HCT116 (cell line): ENCODE data around the gene PRELID1. TPM values are rescaled to one million over a fixed set of nuclear protein-coding genes. Genes with fewer than 3 reads are reported as not detected.

Experiments used
- ATAC-seq: fragments of 200-7000 bp; cut with Tn5 transposase; 2 replicates; pipeline ENCODE4 v1.9.1; 2020; ENCODE audit warnings: mild to moderate bottlenecking, moderate library complexity
- BruUV-seq: library from RNA; stranded (reverse); fragments of 400-500 nt; replicated peaks from 2 replicates; lab custom pipeline; 2021; lab: Mats Ljungman, UMichigan
- CTCF ChIA-PET: fragments of 300-600 bp; sonication (Branson Sonifier 250); formaldehyde crosslinking; loops from one replicate; lab custom pipeline; 2021; ENCODE audit warnings: antibody characterized with exemption; lab: Charles Lee
- POLR2A ChIA-PET: fragments of 300-600, 350-600 bp; sonication (Branson Sonifier 250); formaldehyde crosslinking; loops from one replicate; lab custom pipeline; 2021; ENCODE audit warnings: antibody characterized with exemption; lab: Charles Lee
- RAD21 ChIA-PET, 2 experiments: fragments of 300-600 bp; sonication (Branson Sonifier 250); formaldehyde crosslinking; loops; one replicate each; lab custom pipeline; 2023; ENCODE audit warnings: low total read pairs in 2 of 2; ENCODE audit not compliant: uncharacterized antibody in 2 of 2, unreplicated experiment in 2 of 2, low non-redundant PET in 1 of 2; lab: Charles Lee
- DNase-seq: peaks from one replicate; pipeline ENCODE4 v3.0.0-alpha.2; 2010; ENCODE audit warnings: low read depth, low spot score
- H2AFZ ChIP-seq: fragments of 200-600 bp; shearing (Covaris generic), sonication (generic); 2 replicates; pipeline ENCODE4 v1.6.1; 2017; ENCODE audit warnings: low read depth, mixed run types, mixed read lengths, antibody characterized with exemption, low read length; ENCODE audit not compliant: poor library complexity, severe bottlenecking
- H3K27ac ChIP-seq: 2 replicates; pipeline ENCODE4 v1.5.1; 2012; ENCODE audit warnings: low read depth, low read length
- H3K27me3 ChIP-seq: fragments of 200-600 bp; sonication (generic); 2 replicates; pipeline ENCODE4 v1.6.1; 2016; ENCODE audit warnings: mixed run types, low read length, mixed read lengths; ENCODE audit not compliant: insufficient read depth
- H3K36me3 ChIP-seq, 2 experiments: fragments of 200-500 bp in 1 of 2; fragments of 200-600 bp in 1 of 2; sonication (Bioruptor generic) in 1 of 2; sonication (generic) in 1 of 2; 2 replicates each; pipeline versions ENCODE4 v1.5.1 to v1.6.1; 2014 to 2016; ENCODE audit warnings: low read length in 2 of 2, inconsistent platforms in 1 of 2, mixed read lengths in 1 of 2, mixed run types in 1 of 2; ENCODE audit not compliant: insufficient read depth in 2 of 2, control insufficient read depth in 1 of 2
- H3K4me1 ChIP-seq, 2 experiments: fragments of 200-600 bp in 1 of 2; sonication (generic) in 1 of 2; 2 replicates each; pipeline versions ENCODE4 v1.5.1 to v1.6.1; 2012 to 2017; ENCODE audit warnings: low read length in 2 of 2, inconsistent platforms in 1 of 2, mild to moderate bottlenecking in 1 of 2, mixed read lengths in 1 of 2, mixed run types in 1 of 2, moderate library complexity in 1 of 2; ENCODE audit not compliant: insufficient read depth in 2 of 2, control insufficient read depth in 1 of 2
- H3K4me2 ChIP-seq: fragments of 200-600 bp; sonication (generic); 2 replicates; pipeline ENCODE4 v1.6.1; 2017; ENCODE audit warnings: mixed run types, low read length, mixed read lengths
- H3K4me3 ChIP-seq, 2 experiments: fragments of 200-600 bp in 1 of 2; sonication (generic) in 1 of 2; replicated peaks in 1 of 2; 2 replicates each; pipeline ENCODE4 v1.5.1; 2011 to 2016; ENCODE audit warnings: low read length in 2 of 2, control low read depth in 1 of 2, low read depth in 1 of 2, mild to moderate bottlenecking in 1 of 2, mixed read lengths in 1 of 2, mixed run types in 1 of 2
- H3K79me2 ChIP-seq: fragments of 200-600 bp; sonication (generic); 2 replicates; pipeline ENCODE4 v1.6.1; 2017; ENCODE audit warnings: mild to moderate bottlenecking, mixed run types, low read length, moderate library complexity, mixed read lengths; ENCODE audit not compliant: insufficient read depth
- H3K9ac ChIP-seq: fragments of 200-600 bp; sonication (generic); 2 replicates; pipeline ENCODE4 v1.6.1; 2016; ENCODE audit warnings: low read length, mixed read lengths
- H3K9me2 ChIP-seq: fragments of 200-600 bp; sonication (generic), shearing (Covaris generic); 2 replicates; pipeline ENCODE4 v1.6.1; 2017; ENCODE audit warnings: mixed run types, mild to moderate bottlenecking, moderate library complexity; ENCODE audit not compliant: insufficient read depth
- H3K9me3 ChIP-seq, 2 experiments: fragments of 200-500 bp in 1 of 2; fragments of 200-600 bp in 1 of 2; sonication (Bioruptor generic) in 1 of 2; sonication (generic) in 1 of 2; 2 replicates each; pipeline ENCODE4 v1.6.1; 2014 to 2017; ENCODE audit warnings: low read length in 2 of 2, mixed read lengths in 2 of 2, inconsistent platforms in 1 of 2, low read depth in 1 of 2, mild to moderate bottlenecking in 1 of 2, mixed run types in 1 of 2, moderate library complexity in 1 of 2; ENCODE audit not compliant: control insufficient read depth in 1 of 2, insufficient read depth in 1 of 2
- H4K20me1 ChIP-seq: fragments of 200-600 bp; sonication (generic), shearing (Covaris generic); 2 replicates; pipeline ENCODE4 v1.6.1; 2017; ENCODE audit warnings: mixed run types, mild to moderate bottlenecking, moderate library complexity; ENCODE audit not compliant: insufficient read depth
- ELF1 ChIP-seq: IDR thresholded peaks from 2 replicates; pipeline ENCODE4 v1.6.1; 2012; ENCODE audit warnings: low read depth, borderline replicate concordance
- EZH2 ChIP-seq: fragments of 200-600 bp; sonication (generic); IDR thresholded peaks from 2 replicates; pipeline ENCODE4 v1.6.1; 2017; ENCODE audit warnings: antibody characterized with exemption, mixed run types
- FOSL1 ChIP-seq: IDR thresholded peaks from 2 replicates; pipeline ENCODE4 v1.6.1; 2012; ENCODE audit warnings: low read depth
- POLR2A ChIP-seq: IDR thresholded peaks from 2 replicates; pipeline ENCODE4 v1.7.0; 2011; ENCODE audit warnings: borderline replicate concordance; ENCODE audit not compliant: insufficient read depth, insufficient read length; ENCODE audit errors: extremely low read depth
- SIN3A ChIP-seq: IDR thresholded peaks from 2 replicates; pipeline ENCODE4 v1.6.1; 2012; ENCODE audit warnings: low read depth
- SRF ChIP-seq: IDR thresholded peaks from 2 replicates; pipeline ENCODE4 v1.6.1; 2012; ENCODE audit warnings: low read depth
- YY1 ChIP-seq: IDR thresholded peaks from 2 replicates; pipeline ENCODE4 v1.6.1; 2011; ENCODE audit warnings: low read length, low read depth, moderate library complexity, mild to moderate bottlenecking; ENCODE audit not compliant: insufficient replicate concordance; ENCODE audit errors: extremely low read depth
- intact Hi-C: fragments of 100-400 bp; cut with micrococcal nuclease; formaldehyde crosslinking; loops from 2 replicates; pipeline ENCODE4 v1.10.0; 2022
- total RNA-seq: library from RNA; stranded (reverse); gene quantifications from one replicate; pipeline ENCODE4 v1.2.1, GENCODE V29; 2021; ENCODE audit not compliant: unreplicated experiment
- TF ChIP-seq, protein P1 (sequence below), 3 experiments: fragments of 200-600 bp in 1 of 3; sonication (generic) in 1 of 3; IDR thresholded peaks in 2 of 3; conservative IDR thresholded peaks in 1 of 3; 2 replicates each; pipeline ENCODE4 v1.5.1; 2012 to 2017; ENCODE audit warnings: low read depth in 2 of 3, low read length in 2 of 3, antibody characterized with exemption in 1 of 3, borderline replicate concordance in 1 of 3, control low read depth in 1 of 3, mild to moderate bottlenecking in 1 of 3, mixed read lengths in 1 of 3, mixed run types in 1 of 3, moderate library complexity in 1 of 3; ENCODE audit not compliant: insufficient read depth in 1 of 3
- TF ChIP-seq, protein P2 (sequence below): IDR thresholded peaks from 2 replicates; pipeline ENCODE4 v1.6.1; 2012
- TF ChIP-seq, protein P3 (sequence below): IDR thresholded peaks from 2 replicates; pipeline ENCODE4 v1.6.1; 2011; ENCODE audit warnings: mild to moderate bottlenecking, low read length, moderate library complexity; ENCODE audit not compliant: insufficient replicate concordance; ENCODE audit errors: extremely low read depth
- TF ChIP-seq, protein P4 (sequence below): IDR thresholded peaks from 2 replicates; pipeline ENCODE4 v1.6.1; 2012; ENCODE audit warnings: low read depth

The PRELID1 gene
- total RNA-seq, 1 experiment from 2014 or later: 223 TPM

DNA sequence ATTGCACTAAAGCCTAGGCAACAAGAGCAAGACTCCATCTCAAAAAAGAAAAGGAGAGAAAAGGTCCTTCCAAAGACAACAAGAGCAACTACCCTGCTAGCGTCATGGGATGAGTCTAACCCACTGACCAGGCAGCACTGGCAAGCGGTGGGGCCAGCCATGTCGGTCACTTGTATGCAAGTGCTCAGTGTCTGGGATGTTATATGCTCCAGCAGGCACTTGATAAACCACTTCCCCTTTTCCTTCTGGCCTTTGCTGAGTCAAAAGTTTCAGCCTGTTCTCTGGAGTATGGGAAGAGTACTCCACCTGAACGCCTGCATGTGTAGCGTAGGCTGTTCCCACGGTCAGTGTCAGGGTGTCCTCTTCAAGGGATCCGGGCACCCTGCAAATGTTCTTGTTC lies 17.3 kb downstream of the PRELID1 start:
- intact Hi-C loops: no loop called here
- peaks cover 2 to 12% of the 10 kb centered on the region in 2 experiments; a peak in 3 of 4 replicates for H3K4me1 ChIP-seq
- no peaks in the 10 kb centered on the region for H3K9me2 ChIP-seq
- no peak overlapping the region for H3K27ac ChIP-seq
- no peaks in the 10 kb centered on the region for H3K9me3 ChIP-seq
- no peak overlapping the region for H2AFZ ChIP-seq
- no peak overlapping the region for H3K4me2 ChIP-seq
- DNase-seq: no peak
- ChIA-PET RAD21 (no interaction called here), POLR2A (interaction anchor here (0.7 kb wide), 1 partner anchor 885 kb away, joined by 4 read pairs; no protein-coding TSS in a partner anchor), CTCF (no interaction called here)
- H3K4me3 ChIP-seq: no peak overlapping the region
- H4K20me1 ChIP-seq: no peaks in the 10 kb centered on the region
- no peaks in the 10 kb centered on the region for H3K79me2 ChIP-seq
- H3K36me3 ChIP-seq: no peaks in the 10 kb centered on the region
- BruUV-seq: no TSS peak
- ATAC-seq: no peak
- H3K27me3 ChIP-seq: no peaks in the 10 kb centered on the region
- no peak overlapping the region for H3K9ac ChIP-seq
- TF ChIP-seq, protein P1, sequence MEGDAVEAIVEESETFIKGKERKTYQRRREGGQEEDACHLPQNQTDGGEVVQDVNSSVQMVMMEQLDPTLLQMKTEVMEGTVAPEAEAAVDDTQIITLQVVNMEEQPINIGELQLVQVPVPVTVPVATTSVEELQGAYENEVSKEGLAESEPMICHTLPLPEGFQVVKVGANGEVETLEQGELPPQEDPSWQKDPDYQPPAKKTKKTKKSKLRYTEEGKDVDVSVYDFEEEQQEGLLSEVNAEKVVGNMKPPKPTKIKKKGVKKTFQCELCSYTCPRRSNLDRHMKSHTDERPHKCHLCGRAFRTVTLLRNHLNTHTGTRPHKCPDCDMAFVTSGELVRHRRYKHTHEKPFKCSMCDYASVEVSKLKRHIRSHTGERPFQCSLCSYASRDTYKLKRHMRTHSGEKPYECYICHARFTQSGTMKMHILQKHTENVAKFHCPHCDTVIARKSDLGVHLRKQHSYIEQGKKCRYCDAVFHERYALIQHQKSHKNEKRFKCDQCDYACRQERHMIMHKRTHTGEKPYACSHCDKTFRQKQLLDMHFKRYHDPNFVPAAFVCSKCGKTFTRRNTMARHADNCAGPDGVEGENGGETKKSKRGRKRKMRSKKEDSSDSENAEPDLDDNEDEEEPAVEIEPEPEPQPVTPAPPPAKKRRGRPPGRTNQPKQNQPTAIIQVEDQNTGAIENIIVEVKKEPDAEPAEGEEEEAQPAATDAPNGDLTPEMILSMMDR (IDR thresholded peaks at IDR 0.05 in 2 of 3, conservative IDR thresholded peaks at IDR 0.05 in 1 of 3; ENCODE audit: borderline replicate concordance in 1 of 3, insufficient read depth in 1 of 3, low read depth in 2 of 3, low read length in 2 of 3): no peak
- TF ChIP-seq, protein P2, sequence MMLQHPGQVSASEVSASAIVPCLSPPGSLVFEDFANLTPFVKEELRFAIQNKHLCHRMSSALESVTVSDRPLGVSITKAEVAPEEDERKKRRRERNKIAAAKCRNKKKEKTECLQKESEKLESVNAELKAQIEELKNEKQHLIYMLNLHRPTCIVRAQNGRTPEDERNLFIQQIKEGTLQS: no peak
- TF ChIP-seq SRF: no peak
- TF ChIP-seq, protein P3, sequence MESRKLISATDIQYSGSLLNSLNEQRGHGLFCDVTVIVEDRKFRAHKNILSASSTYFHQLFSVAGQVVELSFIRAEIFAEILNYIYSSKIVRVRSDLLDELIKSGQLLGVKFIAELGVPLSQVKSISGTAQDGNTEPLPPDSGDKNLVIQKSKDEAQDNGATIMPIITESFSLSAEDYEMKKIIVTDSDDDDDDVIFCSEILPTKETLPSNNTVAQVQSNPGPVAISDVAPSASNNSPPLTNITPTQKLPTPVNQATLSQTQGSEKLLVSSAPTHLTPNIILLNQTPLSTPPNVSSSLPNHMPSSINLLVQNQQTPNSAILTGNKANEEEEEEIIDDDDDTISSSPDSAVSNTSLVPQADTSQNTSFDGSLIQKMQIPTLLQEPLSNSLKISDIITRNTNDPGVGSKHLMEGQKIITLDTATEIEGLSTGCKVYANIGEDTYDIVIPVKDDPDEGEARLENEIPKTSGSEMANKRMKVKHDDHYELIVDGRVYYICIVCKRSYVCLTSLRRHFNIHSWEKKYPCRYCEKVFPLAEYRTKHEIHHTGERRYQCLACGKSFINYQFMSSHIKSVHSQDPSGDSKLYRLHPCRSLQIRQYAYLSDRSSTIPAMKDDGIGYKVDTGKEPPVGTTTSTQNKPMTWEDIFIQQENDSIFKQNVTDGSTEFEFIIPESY: no peak
- TF ChIP-seq EZH2: no peak
- TF ChIP-seq POLR2A: no peak
- TF ChIP-seq FOSL1: no peak
- TF ChIP-seq SIN3A: no peak
- no peak for TF ChIP-seq ELF1
- TF ChIP-seq, protein P4, sequence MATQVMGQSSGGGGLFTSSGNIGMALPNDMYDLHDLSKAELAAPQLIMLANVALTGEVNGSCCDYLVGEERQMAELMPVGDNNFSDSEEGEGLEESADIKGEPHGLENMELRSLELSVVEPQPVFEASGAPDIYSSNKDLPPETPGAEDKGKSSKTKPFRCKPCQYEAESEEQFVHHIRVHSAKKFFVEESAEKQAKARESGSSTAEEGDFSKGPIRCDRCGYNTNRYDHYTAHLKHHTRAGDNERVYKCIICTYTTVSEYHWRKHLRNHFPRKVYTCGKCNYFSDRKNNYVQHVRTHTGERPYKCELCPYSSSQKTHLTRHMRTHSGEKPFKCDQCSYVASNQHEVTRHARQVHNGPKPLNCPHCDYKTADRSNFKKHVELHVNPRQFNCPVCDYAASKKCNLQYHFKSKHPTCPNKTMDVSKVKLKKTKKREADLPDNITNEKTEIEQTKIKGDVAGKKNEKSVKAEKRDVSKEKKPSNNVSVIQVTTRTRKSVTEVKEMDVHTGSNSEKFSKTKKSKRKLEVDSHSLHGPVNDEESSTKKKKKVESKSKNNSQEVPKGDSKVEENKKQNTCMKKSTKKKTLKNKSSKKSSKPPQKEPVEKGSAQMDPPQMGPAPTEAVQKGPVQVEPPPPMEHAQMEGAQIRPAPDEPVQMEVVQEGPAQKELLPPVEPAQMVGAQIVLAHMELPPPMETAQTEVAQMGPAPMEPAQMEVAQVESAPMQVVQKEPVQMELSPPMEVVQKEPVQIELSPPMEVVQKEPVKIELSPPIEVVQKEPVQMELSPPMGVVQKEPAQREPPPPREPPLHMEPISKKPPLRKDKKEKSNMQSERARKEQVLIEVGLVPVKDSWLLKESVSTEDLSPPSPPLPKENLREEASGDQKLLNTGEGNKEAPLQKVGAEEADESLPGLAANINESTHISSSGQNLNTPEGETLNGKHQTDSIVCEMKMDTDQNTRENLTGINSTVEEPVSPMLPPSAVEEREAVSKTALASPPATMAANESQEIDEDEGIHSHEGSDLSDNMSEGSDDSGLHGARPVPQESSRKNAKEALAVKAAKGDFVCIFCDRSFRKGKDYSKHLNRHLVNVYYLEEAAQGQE: no peak
- no peak for TF ChIP-seq YY1
